HG03108 (cell line): Measurements from ENCODE around the gene MTCP1.
A peak's percentile ranks its signal among the peaks of the same experiment; 100 is the strongest.

Source experiments
- ATAC-seq: cut with Tn5 transposase; IDR thresholded peaks from one replicate; pipeline ENCODE4 v1.9.1; 2021; ENCODE audit warnings: moderate library complexity; ENCODE audit not compliant: unreplicated experiment

Gene MTCP1

GRCh38 chrX:155054255-155054654 lies 16.7 kb downstream of the MTCP1 start:
- ATAC-seq = no peak

GRCh38 chrX:155053656-155054055 lies 17.3 kb downstream of the MTCP1 start:
- ATAC-seq = no peak

- no peak for ATAC-seq
These were observed 18.0 kb downstream of the MTCP1 start for GRCh38 chrX:155052738-155053498.

GRCh38 chrX:155048977-155049619 lies 21.8 kb downstream of the MTCP1 start:
- no peak for ATAC-seq

GRCh38 chrX:155046811-155047528 lies 24.0 kb downstream of the MTCP1 start:
- ATAC-seq = no peak

- ATAC-seq = no peak
These were observed 24.7 kb downstream of the MTCP1 start for GRCh38 chrX:155046129-155046810.

GRCh38 chrX:155035688-155036087 lies 35.2 kb downstream of the MTCP1 start:
- ATAC-seq = no peak

- no peak for ATAC-seq
These were observed 39.3 kb downstream of the MTCP1 start for GRCh38 chrX:155031657-155032056.

GRCh38 chrX:155028877-155029291 lies 42.1 kb downstream of the MTCP1 start:
- no peak for ATAC-seq

- ATAC-seq = no peak
These were observed 42.8 kb downstream of the MTCP1 start for GRCh38 chrX:155028129-155028528.

GRCh38 chrX:155027509-155028066 lies 43.3 kb downstream of the MTCP1 start:
- ATAC-seq = no peak

- peak; percentile 86 for ATAC-seq
These were observed 44.0 kb downstream of the MTCP1 start, which contains the start of gene FUNDC2 for GRCh38 chrX:155026727-155027508. Gene FUNDC2, plus strand, starts transcription at chrX:155026844. Its CDS starts 95 bp downstream, at chrX:155026939.

GRCh38 chrX:155026420-155026726 lies 44.6 kb downstream of the MTCP1 start:
- no peak for ATAC-seq

- ATAC-seq = no peak
These were observed 46.8 kb downstream of the MTCP1 start for GRCh38 chrX:155023907-155024833.

- no peak for ATAC-seq
These were observed 48.4 kb downstream of the MTCP1 start, which contains the start of gene F8 for GRCh38 chrX:155022585-155022984. Gene F8, minus strand, starts transcription at chrX:155022723. Its CDS starts 171 bp downstream, at chrX:155022552.

- ATAC-seq = no peak
These were observed 50.3 kb downstream of the MTCP1 start for GRCh38 chrX:155020591-155020990.
